Thoracic aorta (tissue), 2 donors: ENCODE measurements around the gene WFDC8. TPM values are rescaled to one million over a fixed set of nuclear protein-coding genes. Genes with fewer than 3 reads are reported as not detected.
"Not testable (repeated sequence)": the region's sequence is repeated elsewhere in the genome, so short reads cannot be mapped to it uniquely, and the experiment has no call there.

Experiments
- ATAC-seq: fragments of 150-250 bp; one replicate; pipeline ENCODE4 v1.8.0; 2017; ENCODE audit warnings: low read depth; ENCODE audit not compliant: insufficient number of reproducible peaks, low FRiP score
- DNase-seq: peaks from one replicate; pipeline ENCODE4 v3.0.0-alpha.2; 2020; ENCODE audit warnings: low spot score
- H3K27ac ChIP-seq, 2 donors: fragments of 200-600 bp; sonication (generic); 1 replicate in 1 of 2; 2 replicates in 1 of 2; pipeline ENCODE4 v1.5.1; 2016; ENCODE audit warnings: mild to moderate bottlenecking in 2 of 2, moderate library complexity in 2 of 2
- H3K27me3 ChIP-seq: fragments of 200-600 bp; sonication (generic); replicated peaks from 2 replicates; pipeline ENCODE4 v1.6.0; 2016; ENCODE audit warnings: mild to moderate bottlenecking; ENCODE audit not compliant: insufficient read depth
- H3K36me3 ChIP-seq: fragments of 200-600 bp; sonication (generic); one replicate; pipeline ENCODE4 v1.5.1; 2016
- H3K4me1 ChIP-seq, 2 donors: fragments of 200-600 bp; sonication (generic); 1 replicate in 1 of 2; 2 replicates in 1 of 2; pipeline versions ENCODE4 v1.5.1 to v1.6.0; 2016; ENCODE audit warnings: low read depth in 2 of 2, mild to moderate bottlenecking in 1 of 2; ENCODE audit not compliant: control insufficient read depth in 1 of 2
- H3K4me3 ChIP-seq: fragments of 200-600 bp; sonication (generic); 2 replicates; pipeline ENCODE4 v1.5.1; 2016; ENCODE audit warnings: mild to moderate bottlenecking
- H3K9me3 ChIP-seq: fragments of 200-600 bp; sonication (generic); 2 replicates; pipeline ENCODE4 v1.5.1; 2016
- total RNA-seq, 2 donors: library from RNA; depleted of rRNA; stranded (reverse); fragments of >200 nt; gene quantifications; one replicate each; pipeline versions ENCODE4 v1.1.0 to v1.2.3, GENCODE V29; 2016
- TF ChIP-seq, protein P1 (sequence below): fragments of 200-600 bp; sonication (generic); IDR thresholded peaks from one replicate; pipeline ENCODE4 v1.5.1; 2019; ENCODE audit warnings: antibody characterized with exemption

WFDC8 gene
- total RNA-seq, 2 donors from 2014 or later, result not detected

DNA sequence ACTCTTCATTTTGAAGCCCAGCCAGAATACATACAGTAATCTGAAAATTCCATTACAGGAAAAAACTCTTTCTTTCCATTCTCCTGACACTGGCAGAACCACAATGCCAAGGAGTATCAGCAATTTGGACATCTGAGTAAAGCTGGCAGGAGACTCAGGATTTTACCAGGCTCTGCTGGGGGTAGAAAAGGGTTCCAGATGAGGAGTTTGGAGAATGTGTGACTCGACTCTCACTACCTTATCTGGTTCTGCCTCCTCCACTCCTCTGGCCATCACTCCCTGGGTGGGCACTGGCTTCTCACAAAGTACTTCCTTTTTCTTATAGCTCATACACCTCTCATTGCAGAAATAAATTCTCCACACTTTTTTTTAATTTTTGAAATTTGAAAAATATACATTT, 10.6 kb upstream of the WFDC8 start:
- H3K27ac ChIP-seq, result no peak overlapping the region
- TF ChIP-seq, protein P1, sequence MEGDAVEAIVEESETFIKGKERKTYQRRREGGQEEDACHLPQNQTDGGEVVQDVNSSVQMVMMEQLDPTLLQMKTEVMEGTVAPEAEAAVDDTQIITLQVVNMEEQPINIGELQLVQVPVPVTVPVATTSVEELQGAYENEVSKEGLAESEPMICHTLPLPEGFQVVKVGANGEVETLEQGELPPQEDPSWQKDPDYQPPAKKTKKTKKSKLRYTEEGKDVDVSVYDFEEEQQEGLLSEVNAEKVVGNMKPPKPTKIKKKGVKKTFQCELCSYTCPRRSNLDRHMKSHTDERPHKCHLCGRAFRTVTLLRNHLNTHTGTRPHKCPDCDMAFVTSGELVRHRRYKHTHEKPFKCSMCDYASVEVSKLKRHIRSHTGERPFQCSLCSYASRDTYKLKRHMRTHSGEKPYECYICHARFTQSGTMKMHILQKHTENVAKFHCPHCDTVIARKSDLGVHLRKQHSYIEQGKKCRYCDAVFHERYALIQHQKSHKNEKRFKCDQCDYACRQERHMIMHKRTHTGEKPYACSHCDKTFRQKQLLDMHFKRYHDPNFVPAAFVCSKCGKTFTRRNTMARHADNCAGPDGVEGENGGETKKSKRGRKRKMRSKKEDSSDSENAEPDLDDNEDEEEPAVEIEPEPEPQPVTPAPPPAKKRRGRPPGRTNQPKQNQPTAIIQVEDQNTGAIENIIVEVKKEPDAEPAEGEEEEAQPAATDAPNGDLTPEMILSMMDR, result no peak
- H3K36me3 ChIP-seq, result no peaks in the 10 kb centered on the region
- H3K9me3 ChIP-seq, result no peaks in the 10 kb centered on the region
- no peak for DNase-seq
- no peaks in the 10 kb centered on the region for H3K4me1 ChIP-seq
- no peak overlapping the region for H3K4me3 ChIP-seq
- no peak for ATAC-seq
- no peaks in the 10 kb centered on the region for H3K27me3 ChIP-seq

DNA sequence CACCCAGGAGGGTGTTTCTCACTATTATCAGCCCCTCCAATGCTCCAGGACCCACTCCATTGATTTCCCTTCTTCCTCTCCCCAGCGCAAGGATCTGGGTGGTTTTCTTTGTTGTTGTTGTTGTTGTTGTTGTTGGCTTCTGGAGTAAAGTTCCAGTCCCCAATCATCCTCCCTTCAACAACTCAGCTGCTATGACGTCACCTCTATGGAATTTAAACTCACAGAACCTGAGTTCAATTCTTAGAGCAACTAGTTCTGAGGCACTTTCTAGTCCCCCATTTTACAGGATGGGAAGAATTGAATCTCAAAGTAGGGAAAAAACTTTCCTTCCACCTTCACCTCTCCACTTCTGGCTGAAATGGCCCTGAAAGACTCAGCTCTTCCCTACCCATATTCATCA, 9.7 kb upstream of the WFDC8 start:
- Histone ChIP-seq H3K4me1 (no peaks in the 10 kb centered on the region), H3K4me3 (no peak overlapping the region), H3K36me3 (no peaks in the 10 kb centered on the region)

DNA sequence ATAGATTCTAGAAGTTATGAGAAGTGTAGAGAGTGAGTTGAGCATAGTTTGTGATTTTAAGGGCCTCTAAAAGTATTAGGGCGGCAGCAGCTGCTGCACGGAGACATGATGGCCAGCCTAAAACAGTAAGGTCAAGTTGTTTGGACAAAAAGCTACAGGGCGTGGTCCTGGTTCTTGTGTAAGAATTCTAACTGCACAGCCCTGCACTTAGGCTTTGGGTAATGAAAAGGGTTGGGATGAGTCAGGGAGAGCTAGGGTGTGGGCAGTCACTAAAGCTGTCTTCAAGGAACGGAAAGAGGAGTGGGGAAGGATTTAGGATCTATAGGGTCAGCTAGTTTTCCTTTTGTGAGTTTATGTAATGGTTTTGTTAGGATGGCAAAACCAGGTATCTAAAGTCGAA, 6.9 kb upstream of the WFDC8 start:
- DNase-seq, H3K4me1 ChIP-seq, H3K27me3 ChIP-seq, H3K36me3 ChIP-seq, ATAC-seq, H3K4me3 ChIP-seq, H3K27ac ChIP-seq, H3K9me3 ChIP-seq: not testable (repeated sequence)

More for the DNA sequence above, 9.7 kb upstream of the WFDC8 start:
- DNase-seq, result no peak
- Histone ChIP-seq H3K9me3 (no peaks in the 10 kb centered on the region), H3K27ac (no peak overlapping the region), H3K27me3 (no peaks in the 10 kb centered on the region)
- ATAC-seq, result no peak
- TF ChIP-seq, protein P1, result no peak

DNA sequence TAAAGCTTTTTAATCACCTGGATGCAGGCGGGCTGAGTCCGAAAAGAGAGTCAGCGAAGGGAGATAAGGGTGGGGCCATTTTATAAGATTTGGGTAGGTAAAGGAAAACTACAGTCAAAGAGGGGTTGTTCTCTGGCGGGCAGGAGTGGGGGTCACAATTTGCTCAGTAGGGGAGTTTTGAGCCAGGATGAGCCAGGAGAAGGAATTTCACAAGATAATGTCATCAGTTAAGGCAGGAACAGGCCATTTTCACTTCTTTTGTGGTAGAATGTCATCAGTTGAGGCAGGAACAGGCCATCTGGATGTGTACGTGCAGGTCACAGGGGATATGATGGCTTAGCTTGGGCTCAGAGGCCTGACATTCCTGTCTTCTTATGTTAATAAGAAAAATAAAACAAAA, 5.2 kb upstream of the WFDC8 start:
- H3K36me3 ChIP-seq, H3K4me3 ChIP-seq, H3K4me1 ChIP-seq, H3K27me3 ChIP-seq, H3K9me3 ChIP-seq, DNase-seq, ATAC-seq, H3K27ac ChIP-seq: not testable (repeated sequence)

DNA sequence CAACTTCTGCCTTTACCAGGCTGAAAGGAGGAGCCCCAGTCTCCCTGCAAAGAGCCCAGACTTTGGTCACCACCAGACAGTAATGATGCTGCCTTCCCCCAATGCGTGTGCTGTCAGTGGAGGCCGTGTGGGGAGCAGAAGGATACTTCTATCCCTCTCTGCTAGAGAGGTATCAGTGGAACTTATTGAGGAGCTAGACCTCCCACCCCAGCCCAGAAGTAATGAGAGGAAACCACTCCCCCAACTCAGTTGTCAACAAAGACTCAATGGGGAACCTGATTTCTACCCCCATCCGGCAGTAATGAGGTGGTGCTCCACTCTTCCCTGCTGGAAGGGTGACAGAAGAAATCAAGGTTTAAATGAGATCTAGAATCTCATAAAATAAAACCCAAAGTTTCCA, 4.4 kb upstream of the WFDC8 start:
- DNase-seq (no peak), ATAC-seq (no peak)
- H3K4me3 ChIP-seq, result no peak overlapping the region
- no peak overlapping the region for H3K27ac ChIP-seq
- TF ChIP-seq, protein P1, result no peak
- no peaks in the 10 kb centered on the region for H3K27me3 ChIP-seq
- H3K9me3 ChIP-seq, result no peaks in the 10 kb centered on the region
- H3K4me1 ChIP-seq, result no peaks in the 10 kb centered on the region
- H3K36me3 ChIP-seq, result no peaks in the 10 kb centered on the region

DNA sequence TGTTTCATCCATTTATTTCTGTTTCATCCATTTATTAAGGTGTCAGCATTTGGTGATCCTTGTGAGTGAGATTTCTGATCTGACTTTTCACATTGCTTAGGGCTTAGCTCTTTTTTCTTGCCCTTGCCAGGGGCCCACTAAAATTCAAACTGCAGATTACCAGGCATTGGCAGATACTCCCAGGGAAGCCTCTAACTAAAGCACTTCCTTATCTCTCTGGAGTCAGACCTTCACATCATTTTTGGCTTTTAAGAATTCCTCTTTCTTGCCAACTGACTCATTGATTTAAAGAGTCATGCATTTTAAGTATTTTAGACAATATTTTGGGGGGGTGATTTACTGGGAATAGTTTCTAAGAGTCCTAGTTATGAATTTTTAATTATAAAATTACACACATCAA, 2.6 kb upstream of the WFDC8 start:
- TF ChIP-seq, protein P1, result no peak
- no peak for ATAC-seq
- H3K36me3 ChIP-seq, result no peaks in the 10 kb centered on the region
- no peaks in the 10 kb centered on the region for H3K27me3 ChIP-seq
- no peaks in the 10 kb centered on the region for H3K9me3 ChIP-seq
- H3K4me3 ChIP-seq, result no peak overlapping the region
- no peak for DNase-seq
- H3K4me1 ChIP-seq, result no peaks in the 10 kb centered on the region
- no peak overlapping the region for H3K27ac ChIP-seq
